T47D (cell line): ENCODE measurements around the gene TRIM28.
A peak's percentile ranks its signal among the peaks of the same experiment; 100 is the strongest.

Experiments
- DNase-seq, 2 experiments: peaks; one replicate each; pipeline versions ENCODE4 v3.0.0 to v3.0.0-alpha.2; 2011 to 2012; ENCODE audit warnings: low read depth in 1 of 2, low spot score in 1 of 2
- JUND ChIP-seq: IDR thresholded peaks from 2 replicates; pipeline ENCODE4 v1.6.1; 2012; ENCODE audit warnings: low read depth
- in situ Hi-C: cut with HindIII; loops from 2 replicates; pipeline ENCODE4 v1.10.0; 2016; ENCODE audit warnings: low sequenced_read_pairs, low pct_unique_long_range_greater_than_20kb

TRIM28 gene

DNA sequence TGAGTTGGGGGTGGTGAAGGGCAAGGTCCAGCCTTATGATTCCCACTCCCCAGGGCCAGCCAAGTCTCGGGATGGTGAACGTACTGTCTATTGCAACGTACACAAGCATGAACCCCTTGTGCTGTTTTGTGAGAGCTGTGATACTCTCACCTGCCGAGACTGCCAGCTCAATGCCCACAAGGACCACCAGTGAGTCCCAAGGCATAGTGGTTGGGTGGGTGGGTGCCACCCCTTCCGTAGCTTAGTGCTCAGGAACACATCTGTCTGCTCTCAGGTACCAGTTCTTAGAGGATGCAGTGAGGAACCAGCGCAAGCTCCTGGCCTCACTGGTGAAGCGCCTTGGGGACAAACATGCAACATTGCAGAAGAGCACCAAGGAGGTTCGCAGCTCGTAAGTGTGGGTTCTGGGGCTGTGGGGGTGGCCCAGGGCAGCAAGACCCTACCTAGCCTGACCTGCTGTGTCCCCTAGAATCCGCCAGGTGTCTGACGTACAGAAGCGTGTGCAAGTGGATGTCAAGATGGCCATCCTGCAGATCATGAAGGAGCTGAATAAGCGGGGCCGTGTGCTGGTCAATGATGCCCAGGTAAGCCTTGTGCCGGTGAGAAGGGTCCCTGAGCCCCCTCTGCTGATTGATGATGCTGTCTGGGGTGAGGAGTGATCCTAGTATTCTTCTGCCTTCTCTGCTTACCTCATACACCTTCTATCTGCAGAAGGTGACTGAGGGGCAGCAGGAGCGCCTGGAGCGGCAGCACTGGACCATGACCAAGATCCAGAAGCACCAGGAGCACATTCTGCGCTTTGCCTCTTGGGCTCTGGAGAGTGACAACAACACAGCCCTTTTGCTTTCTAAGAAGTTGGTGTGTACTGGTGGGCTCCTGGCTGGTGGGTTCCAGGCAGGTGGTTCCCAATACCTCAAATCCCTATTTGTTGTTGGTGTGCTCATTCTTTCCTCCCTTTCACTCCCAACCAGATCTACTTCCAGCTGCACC, 3.8 kb downstream of the TRIM28 start:
- no peak for DNase-seq
- in situ Hi-C loops, result no loop called here

DNA sequence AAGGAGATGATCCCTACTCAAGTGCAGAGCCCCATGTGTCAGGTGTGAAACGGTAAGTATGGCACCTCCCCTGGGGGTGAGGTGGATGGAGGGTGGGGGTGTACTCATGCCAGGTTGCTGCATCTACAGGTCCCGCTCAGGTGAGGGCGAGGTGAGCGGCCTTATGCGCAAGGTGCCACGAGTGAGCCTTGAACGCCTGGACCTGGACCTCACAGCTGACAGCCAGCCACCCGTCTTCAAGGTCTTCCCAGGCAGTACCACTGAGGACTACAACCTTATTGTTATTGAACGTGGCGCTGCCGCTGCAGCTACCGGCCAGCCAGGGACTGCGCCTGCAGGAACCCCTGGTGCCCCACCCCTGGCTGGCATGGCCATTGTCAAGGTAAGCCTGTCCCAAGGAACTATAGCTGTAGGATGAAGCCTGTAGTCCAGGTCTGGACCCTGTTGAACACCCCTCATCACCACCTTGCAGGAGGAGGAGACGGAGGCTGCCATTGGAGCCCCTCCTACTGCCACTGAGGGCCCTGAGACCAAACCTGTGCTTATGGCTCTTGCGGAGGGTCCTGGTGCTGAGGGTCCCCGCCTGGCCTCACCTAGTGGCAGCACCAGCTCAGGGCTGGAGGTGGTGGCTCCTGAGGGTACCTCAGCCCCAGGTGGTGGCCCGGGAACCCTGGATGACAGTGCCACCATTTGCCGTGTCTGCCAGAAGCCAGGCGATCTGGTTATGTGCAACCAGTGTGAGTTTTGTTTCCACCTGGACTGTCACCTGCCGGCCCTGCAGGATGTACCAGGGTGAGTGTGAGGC, 5.2 kb downstream of the TRIM28 start:
- TF ChIP-seq JUND, result no peak
- no peak for DNase-seq
- in situ Hi-C loops, result no loop called here

More for the DNA sequence above, 3.8 kb downstream of the TRIM28 start:
- no peak for TF ChIP-seq JUND

GRCh38 chr19:58549664-58550361, 5.9 kb downstream of the TRIM28 start:
- no peak for TF ChIP-seq JUND

GRCh38 chr19:58550362-58551122, 6.7 kb downstream of the TRIM28 start:
- no peak for DNase-seq
- in situ Hi-C loops, result no loop called here
- no peak for TF ChIP-seq JUND

More at GRCh38 chr19:58549664-58550361, 5.9 kb downstream of the TRIM28 start:
- no peak for DNase-seq
- in situ Hi-C loops, result no loop called here

GRCh38 chr19:58551123-58551497, 7.2 kb downstream of the TRIM28 start:
- no peak for DNase-seq
- no peak for TF ChIP-seq JUND
- in situ Hi-C loops, result no loop called here

DNA sequence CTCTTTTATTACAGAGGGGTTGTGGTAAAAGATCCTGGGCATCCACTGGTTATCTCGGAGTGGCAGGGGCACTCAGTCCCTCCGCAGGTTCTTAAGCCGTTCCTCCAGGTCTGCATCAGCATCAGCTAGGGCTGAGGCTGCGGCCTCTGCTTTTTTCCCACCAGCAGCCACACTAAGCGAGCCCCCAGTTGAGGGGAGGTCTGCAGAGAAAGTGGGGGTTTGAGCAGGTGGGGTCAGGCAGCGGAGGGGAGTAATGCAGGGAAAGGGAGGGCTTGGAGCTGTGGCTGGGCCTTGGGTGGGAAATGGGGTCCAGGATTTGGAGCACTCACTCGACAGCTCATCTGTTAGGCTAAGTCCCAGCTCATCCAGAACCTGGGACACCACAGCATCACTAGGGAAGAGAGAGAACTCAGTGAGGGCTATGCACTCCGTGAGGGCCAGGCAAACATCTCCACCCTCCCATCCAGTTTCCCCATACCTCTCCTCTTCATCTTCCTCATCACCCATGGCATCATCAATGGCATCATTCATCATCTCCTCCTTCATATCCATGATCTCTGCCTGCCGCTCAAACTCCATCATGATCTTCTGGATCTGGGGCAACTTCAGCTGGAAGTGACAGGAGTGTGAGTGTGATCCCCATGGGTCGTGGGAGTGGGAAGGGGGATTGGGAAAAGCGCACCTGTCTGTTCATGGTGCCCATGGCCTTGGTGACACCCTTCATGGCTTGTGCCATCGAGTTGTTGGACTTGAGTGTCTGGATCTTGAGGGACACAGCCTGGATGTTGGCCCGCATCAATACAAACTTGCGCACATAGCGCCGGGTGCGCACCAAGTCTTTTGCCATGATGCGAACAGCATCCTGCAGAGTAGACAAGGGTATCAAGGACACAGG, 8.0 kb downstream of the TRIM28 start:
- in situ Hi-C loops, result no loop called here
- no peak for TF ChIP-seq JUND
- DNase-seq, result no peak

DNA sequence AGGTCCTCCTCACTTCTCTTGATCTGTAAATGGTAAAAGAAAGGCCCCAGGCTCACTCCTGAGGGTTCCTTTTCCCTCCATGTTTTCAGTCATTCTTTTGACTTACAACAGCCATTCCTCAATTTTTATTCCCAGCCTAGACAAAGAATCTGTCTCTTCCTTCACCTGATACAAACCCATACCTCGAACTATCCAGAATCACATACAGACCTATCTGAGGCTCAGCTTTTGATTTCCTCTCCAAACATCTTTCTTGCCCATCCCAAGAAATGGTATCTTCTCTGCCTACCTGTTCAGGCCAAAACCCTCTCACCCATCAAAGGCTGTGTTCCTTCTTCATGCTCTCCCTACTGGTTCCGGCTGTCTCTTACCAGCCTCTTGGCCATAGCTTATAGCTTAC, 8.8 kb downstream of the TRIM28 start:
- TF ChIP-seq JUND, result no peak
- no peak for DNase-seq
- in situ Hi-C loops, result no loop called here

GRCh38 chr19:58553799-58554493, 10.1 kb downstream of the TRIM28 start:
- no peak for TF ChIP-seq JUND
- DNase-seq, result no peak
- in situ Hi-C loops, result no loop called here

GRCh38 chr19:58554494-58555368, 10.9 kb downstream of the TRIM28 start, which contains the start of gene CHMP2A:
CHMP2A (minus strand) TSS chr19:58555105; CDS start chr19:58554212, 893 bp downstream.
- peak; percentile 87 to 95 for DNase-seq
- in situ Hi-C loops, result no loop called here
- TF ChIP-seq JUND, result no peak
